Measurements from ENCODE around the gene COG7.
A peak's percentile ranks its signal among the peaks of the same experiment; 100 is the strongest.

COG7 gene

GRCh38 chr16:23355106-23355670, 97.8 kb downstream of the COG7 start:
- Histone ChIP-seq H3K4me3 (IDR thresholded peaks at IDR 0.05; ENCODE audit: insufficient read depth, low read depth, low read length) (no peak overlapping the region), H3K36me3 (ENCODE audit: insufficient read depth) (no peaks in the 10 kb centered on the region)

GRCh38 chr16:23354246-23354645, 98.7 kb downstream of the COG7 start:
- H3K4me2 ChIP-seq: no peak overlapping the region
- no peak overlapping the region for H3K27ac ChIP-seq
- H4K20me1 ChIP-seq (ENCODE audit: insufficient read depth): no peaks in the 10 kb centered on the region
- no peak overlapping the region for H3K9ac ChIP-seq
- H3K79me2 ChIP-seq (ENCODE audit: insufficient read depth, low read depth): no peaks in the 10 kb centered on the region
- H3K4me1 ChIP-seq (ENCODE audit: low read depth, poor library complexity, severe bottlenecking): peaks cover 68% of the 10 kb centered on the region
- TF ChIP-seq CTCF (conservative IDR thresholded peaks at IDR 0.05; ENCODE audit: low read depth, low read length): no peak
- H2AFZ ChIP-seq (ENCODE audit: low read depth): no peak overlapping the region
- no peaks in the 10 kb centered on the region for H3K36me3 ChIP-seq (ENCODE audit: insufficient read depth)
- H3K27me3 ChIP-seq (ENCODE audit: insufficient read depth, low read depth): no peaks in the 10 kb centered on the region
- no peak overlapping the region for H3K4me3 ChIP-seq (IDR thresholded peaks at IDR 0.05; ENCODE audit: insufficient read depth, low read depth, low read length)

More at GRCh38 chr16:23355106-23355670, 97.8 kb downstream of the COG7 start:
- Histone ChIP-seq H3K9ac (no peak overlapping the region), H4K20me1 (ENCODE audit: insufficient read depth) (no peaks in the 10 kb centered on the region), H3K4me1 (ENCODE audit: low read depth, poor library complexity, severe bottlenecking) (peaks cover 67% of the 10 kb centered on the region), H3K27ac (no peak overlapping the region), H3K27me3 (ENCODE audit: insufficient read depth, low read depth) (no peaks in the 10 kb centered on the region), H3K4me2 (no peak overlapping the region), H2AFZ (ENCODE audit: low read depth) (no peak overlapping the region), H3K79me2 (ENCODE audit: insufficient read depth, low read depth) (no peaks in the 10 kb centered on the region)
- TF ChIP-seq CTCF (conservative IDR thresholded peaks at IDR 0.05; ENCODE audit: low read depth, low read length): no peak

GRCh38 chr16:23353440-23353839, 99.5 kb downstream of the COG7 start:
- no peak overlapping the region for H3K4me3 ChIP-seq (IDR thresholded peaks at IDR 0.05; ENCODE audit: insufficient read depth, low read depth, low read length)
- H3K4me1 ChIP-seq (ENCODE audit: low read depth, poor library complexity, severe bottlenecking): peaks cover 63% of the 10 kb centered on the region
- no peak overlapping the region for H3K9ac ChIP-seq
- no peaks in the 10 kb centered on the region for H3K36me3 ChIP-seq (ENCODE audit: insufficient read depth)
- no peak overlapping the region; the same call in 1 of the 2 replicates for H3K4me2 ChIP-seq
- no peak overlapping the region for H3K27ac ChIP-seq
- no peaks in the 10 kb centered on the region for H4K20me1 ChIP-seq (ENCODE audit: insufficient read depth)
- H2AFZ ChIP-seq (ENCODE audit: low read depth): no peak overlapping the region
- no peaks in the 10 kb centered on the region for H3K79me2 ChIP-seq (ENCODE audit: insufficient read depth, low read depth)
- no peaks in the 10 kb centered on the region for H3K27me3 ChIP-seq (ENCODE audit: insufficient read depth, low read depth)
- no peak for TF ChIP-seq CTCF (conservative IDR thresholded peaks at IDR 0.05; ENCODE audit: low read depth, low read length)

- H3K36me3 ChIP-seq (ENCODE audit: insufficient read depth): no peaks in the 10 kb centered on the region
- no peaks in the 10 kb centered on the region for H3K79me2 ChIP-seq (ENCODE audit: insufficient read depth, low read depth)
- H3K4me3 ChIP-seq (IDR thresholded peaks at IDR 0.05; ENCODE audit: insufficient read depth, low read depth, low read length): no peak overlapping the region
- peaks cover 45% of the 10 kb centered on the region for H3K4me1 ChIP-seq (ENCODE audit: low read depth, poor library complexity, severe bottlenecking)
- H3K9ac ChIP-seq: no peak overlapping the region
- no peak for TF ChIP-seq CTCF (conservative IDR thresholded peaks at IDR 0.05; ENCODE audit: low read depth, low read length)
- no peaks in the 10 kb centered on the region for H4K20me1 ChIP-seq (ENCODE audit: insufficient read depth)
- H3K4me2 ChIP-seq: peak overlapping the region; percentile 37
- H2AFZ ChIP-seq (ENCODE audit: low read depth): no peak overlapping the region
- no peak overlapping the region for H3K27ac ChIP-seq
- no peaks in the 10 kb centered on the region for H3K27me3 ChIP-seq (ENCODE audit: insufficient read depth, low read depth)
Observed at GRCh38 chr16:23351360-23351759, 101.6 kb downstream of the COG7 start.
